ENCODE data around the gene PTPN14. TPM values are rescaled to one million over a fixed set of nuclear protein-coding genes. Genes with fewer than 3 reads are reported as not detected.

The PTPN14 gene
- total RNA-seq, 5 donors from 2014 or later (not counting 1 experiment from before 2014, with no cell fraction given), result 0.02 to 0.36 (median 0.29) TPM

DNA sequence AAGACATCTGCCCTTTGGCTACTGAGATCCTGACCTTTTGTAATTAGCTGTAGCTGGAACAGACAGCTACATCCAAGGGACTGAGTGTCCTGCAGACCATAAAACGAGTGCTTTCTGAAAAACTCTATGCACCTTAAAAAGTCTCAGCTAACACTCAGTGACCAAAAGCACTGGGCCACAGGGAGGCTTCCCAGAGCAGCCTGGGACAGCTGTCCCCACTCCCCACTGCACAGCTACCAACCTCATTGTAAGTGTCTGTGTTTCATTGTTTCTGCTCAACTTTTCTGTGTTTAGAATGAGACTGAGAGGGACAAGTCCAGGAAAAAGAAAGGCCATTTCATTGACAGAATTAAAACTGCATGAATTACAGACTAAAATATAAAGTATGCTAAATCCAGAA is 189.8 kb downstream of the PTPN14 start:
- Histone ChIP-seq H3K9me3 (no peaks in the 10 kb centered on the region), H3K4me3 (ENCODE audit: control insufficient read depth in 1 of 2, extremely low read depth in 1 of 2, low read length in 1 of 2) (no peak overlapping the region), H3K27me3 (replicated peaks in 1 of 2; ENCODE audit: control insufficient read depth in 2 of 2, extremely low read depth in 1 of 2, insufficient read depth in 2 of 2, low read length in 1 of 2) (peaks cover 0 to 15% of the 10 kb centered on the region in 2 experiments), H3K4me1 (ENCODE audit: control insufficient read depth in 1 of 2, extremely low read depth in 1 of 2, insufficient read depth in 2 of 2, low read length in 2 of 2) (no peaks in the 10 kb centered on the region), H3K36me3 (ENCODE audit: control insufficient read depth in 2 of 2, extremely low read depth in 1 of 2, insufficient read depth in 1 of 2, low read length in 1 of 2) (no peaks in the 10 kb centered on the region), H3K27ac (ENCODE audit: low read length) (no peak overlapping the region)
- Mint-ChIP-seq H3K27me3 (peaks cover 43 to 48% of the 10 kb centered on the region in 2 donors), H3K27ac (no peak overlapping the region), H3K4me3 (no peak overlapping the region), H3K36me3 (no peaks in the 10 kb centered on the region), H3K4me1 (no peaks in the 10 kb centered on the region), H3K9me3 (no peaks in the 10 kb centered on the region)
- no peak for ATAC-seq (replicated peaks in 1 of 4)
- 40% methylated on average over 1 of the region's 1 CpG for WGBS (ENCODE audit: insufficient coverage)
- ChIA-PET POLR2A (no interaction called here), CTCF (interaction anchor here in 1 of 2 donors (1.3 kb wide), 1 partner anchor 55 kb away, joined by 3 read pairs; no protein-coding TSS in a partner anchor)
- no peak for DNase-seq

DNA sequence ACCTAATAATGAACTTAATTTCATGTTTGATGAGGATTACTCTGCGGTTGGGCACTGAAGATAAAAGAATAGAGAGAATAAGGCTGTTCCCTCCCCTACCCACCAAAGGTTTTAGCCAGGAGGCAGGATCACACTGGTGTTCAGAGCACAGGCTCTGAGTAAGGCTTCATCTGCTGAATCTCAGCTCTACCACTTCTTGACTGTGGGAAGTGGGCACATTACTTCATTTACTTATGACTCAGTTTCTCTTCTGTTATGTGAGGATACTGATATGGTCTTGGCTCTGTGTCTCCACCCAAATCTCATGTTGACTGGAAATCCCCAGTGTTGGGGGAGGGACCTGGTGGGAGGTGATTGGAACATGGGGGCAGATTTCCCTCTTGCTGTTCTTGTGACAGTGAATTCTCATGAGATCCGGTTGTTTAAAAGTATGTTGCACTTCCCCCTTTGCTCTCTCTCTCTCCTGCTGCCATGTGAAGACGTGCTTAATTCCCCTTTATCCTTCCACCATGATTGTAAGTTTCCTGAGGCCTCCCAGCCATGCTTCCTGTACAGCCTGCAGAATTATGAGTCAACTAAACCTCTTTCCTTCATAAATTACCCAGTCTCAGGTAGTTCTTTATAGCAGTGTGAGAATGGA is 190.8 kb downstream of the PTPN14 start:
- 57% methylated on average over 1 of the region's 3 CpGs for WGBS (ENCODE audit: insufficient coverage)
- H3K4me1 Mint-ChIP-seq, result no peaks in the 10 kb centered on the region
- H3K27ac Mint-ChIP-seq, result no peak overlapping the region
- no peaks in the 10 kb centered on the region for H3K4me1 ChIP-seq (ENCODE audit: control insufficient read depth in 1 of 2, extremely low read depth in 1 of 2, insufficient read depth in 2 of 2, low read length in 2 of 2)
- no peaks in the 10 kb centered on the region for H3K9me3 ChIP-seq
- H3K27ac ChIP-seq (ENCODE audit: low read length), result no peak overlapping the region
- ATAC-seq (replicated peaks in 1 of 4), result no peak
- peaks cover 35 to 41% of the 10 kb centered on the region in 2 donors for H3K27me3 Mint-ChIP-seq
- no peak for DNase-seq
- H3K9me3 Mint-ChIP-seq, result no peaks in the 10 kb centered on the region
- no peaks in the 10 kb centered on the region for H3K36me3 Mint-ChIP-seq
- H3K4me3 ChIP-seq (ENCODE audit: control insufficient read depth in 1 of 2, extremely low read depth in 1 of 2, low read length in 1 of 2), result no peak overlapping the region
- H3K36me3 ChIP-seq (ENCODE audit: control insufficient read depth in 2 of 2, extremely low read depth in 1 of 2, insufficient read depth in 1 of 2, low read length in 1 of 2), result no peaks in the 10 kb centered on the region
- ChIA-PET CTCF (interaction anchor here in 1 of 2 donors (1.3 kb wide), 1 partner anchor 54 kb away, joined by 3 read pairs; no protein-coding TSS in a partner anchor), POLR2A (no interaction called here)
- peaks cover 0 to 13% of the 10 kb centered on the region in 2 experiments for H3K27me3 ChIP-seq (replicated peaks in 1 of 2; ENCODE audit: control insufficient read depth in 2 of 2, extremely low read depth in 1 of 2, insufficient read depth in 2 of 2, low read length in 1 of 2)
- H3K4me3 Mint-ChIP-seq, result no peak overlapping the region

DNA sequence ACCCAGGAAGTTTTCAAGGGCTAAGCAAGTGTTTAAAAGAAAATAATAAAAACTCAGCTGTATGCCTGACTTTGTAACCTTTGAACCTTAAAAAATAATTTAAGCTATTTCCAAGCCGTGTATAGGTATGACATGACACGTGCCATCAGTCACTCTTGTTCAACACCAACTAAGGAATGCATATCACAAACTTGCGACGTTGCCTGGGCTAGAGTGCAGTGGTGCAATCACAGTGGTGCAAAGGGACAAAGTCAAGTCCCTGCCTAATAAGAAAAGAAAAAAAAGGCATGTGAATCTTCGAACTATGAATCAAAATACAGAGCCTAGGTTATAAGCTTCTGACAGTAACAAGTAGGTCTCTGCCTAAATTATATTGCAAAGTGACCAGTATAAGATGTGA is 191.3 kb downstream of the PTPN14 start:
- ChIA-PET POLR2A (no interaction called here), CTCF (no interaction called here)
- H3K4me1 ChIP-seq (ENCODE audit: control insufficient read depth in 1 of 2, extremely low read depth in 1 of 2, insufficient read depth in 2 of 2, low read length in 2 of 2), result no peaks in the 10 kb centered on the region
- H3K27me3 ChIP-seq (replicated peaks in 1 of 2; ENCODE audit: control insufficient read depth in 2 of 2, extremely low read depth in 1 of 2, insufficient read depth in 2 of 2, low read length in 1 of 2), result peaks cover 0 to 12% of the 10 kb centered on the region in 2 experiments
- Mint-ChIP-seq H3K36me3 (no peaks in the 10 kb centered on the region), H3K9me3 (no peaks in the 10 kb centered on the region), H3K4me3 (no peak overlapping the region), H3K4me1 (no peaks in the 10 kb centered on the region), H3K27me3 (peaks cover 34 to 40% of the 10 kb centered on the region in 2 donors), H3K27ac (no peak overlapping the region)
- no peak overlapping the region for H3K4me3 ChIP-seq (ENCODE audit: control insufficient read depth in 1 of 2, extremely low read depth in 1 of 2, low read length in 1 of 2)
- no peak overlapping the region for H3K27ac ChIP-seq (ENCODE audit: low read length)
- no peaks in the 10 kb centered on the region for H3K36me3 ChIP-seq (ENCODE audit: control insufficient read depth in 2 of 2, extremely low read depth in 1 of 2, insufficient read depth in 1 of 2, low read length in 1 of 2)
- 96% methylated on average over 4 of the region's 5 CpGs for WGBS (ENCODE audit: insufficient coverage)
- DNase-seq, result no peak
- H3K9me3 ChIP-seq, result no peaks in the 10 kb centered on the region
- ATAC-seq (replicated peaks in 1 of 4), result no peak

DNA sequence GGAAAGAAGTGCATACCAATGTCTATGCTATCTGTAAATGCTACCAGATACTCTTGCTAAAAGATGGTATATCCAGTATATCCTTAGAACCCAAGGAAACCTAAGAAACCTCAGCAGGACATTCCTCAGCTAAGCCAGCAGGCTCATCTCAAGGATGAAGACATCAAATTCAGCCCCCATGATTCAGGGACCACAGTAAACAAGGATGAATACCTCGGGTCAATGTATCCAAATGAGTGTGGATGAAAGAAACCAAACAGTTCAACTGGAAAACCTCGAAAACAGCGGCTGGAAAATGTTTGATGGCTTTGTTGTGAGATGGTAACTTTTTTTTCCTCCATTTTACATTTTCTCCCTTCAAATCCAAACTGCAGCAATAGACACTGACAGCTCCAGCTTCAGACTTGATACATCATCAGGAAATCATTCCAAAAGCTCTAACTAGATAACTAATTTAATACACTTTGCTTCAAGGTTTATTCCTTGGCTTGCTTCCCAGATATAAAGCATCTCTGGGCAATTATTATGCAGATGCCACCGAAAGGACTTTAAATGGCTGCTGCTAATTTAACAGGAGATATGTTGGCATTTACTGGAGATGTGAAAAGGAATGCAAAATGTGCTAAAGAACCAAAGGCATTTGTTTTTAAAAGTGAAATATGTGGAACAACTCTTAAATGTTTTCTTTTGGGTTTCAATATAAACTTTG is 196.8 kb downstream of the PTPN14 start:
- Mint-ChIP-seq H3K9me3 (no peaks in the 10 kb centered on the region), H3K4me3 (no peak overlapping the region), H3K27me3 (peaks cover 0 to 2% of the 10 kb centered on the region in 2 donors), H3K36me3 (peaks cover 2% of the 10 kb centered on the region), H3K4me1 (no peaks in the 10 kb centered on the region), H3K27ac (no peak overlapping the region)
- CTCF ChIA-PET, result interaction anchor here (0.6 to 0.9 kb wide), 3 partner anchors 8 to 93 kb away, joined by 3 to 4 read pairs (median 4); no protein-coding TSS in a partner anchor
- no peak overlapping the region for H3K27ac ChIP-seq (ENCODE audit: low read length)
- H3K27me3 ChIP-seq (replicated peaks in 1 of 2; ENCODE audit: control insufficient read depth in 2 of 2, extremely low read depth in 1 of 2, insufficient read depth in 2 of 2, low read length in 1 of 2), result no peaks in the 10 kb centered on the region
- POLR2A ChIA-PET, result no interaction called here
- no peaks in the 10 kb centered on the region for H3K4me1 ChIP-seq (ENCODE audit: control insufficient read depth in 1 of 2, extremely low read depth in 1 of 2, insufficient read depth in 2 of 2, low read length in 2 of 2)
- no peak overlapping the region for H3K4me3 ChIP-seq (ENCODE audit: control insufficient read depth in 1 of 2, extremely low read depth in 1 of 2, low read length in 1 of 2)
- no peaks in the 10 kb centered on the region for H3K9me3 ChIP-seq
- WGBS (ENCODE audit: insufficient coverage), result 100% methylated on average over 1 of the region's 4 CpGs
- DNase-seq (no peak), ATAC-seq (replicated peaks in 1 of 4) (no peak)
- no peaks in the 10 kb centered on the region for H3K36me3 ChIP-seq (ENCODE audit: control insufficient read depth in 2 of 2, extremely low read depth in 1 of 2, insufficient read depth in 1 of 2, low read length in 1 of 2)

DNA sequence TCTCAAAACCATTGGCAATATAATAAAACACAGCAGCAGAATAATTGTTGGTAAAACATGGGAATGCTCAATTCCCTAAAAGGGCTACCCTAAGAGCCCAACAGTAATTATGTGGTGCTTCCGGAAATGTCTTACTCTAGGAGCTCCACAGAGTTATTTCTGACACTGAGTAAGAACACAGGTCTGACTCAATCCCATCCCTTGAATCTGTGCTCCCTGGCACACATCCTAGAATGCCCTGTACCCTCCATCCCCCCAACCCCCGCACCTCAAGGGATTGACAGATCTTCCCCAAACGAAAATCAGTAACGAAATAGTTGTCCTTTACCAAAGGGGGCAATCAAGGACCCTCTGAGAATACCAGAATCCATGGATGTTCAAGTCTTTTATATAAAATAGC is 198.6 kb downstream of the PTPN14 start:
- POLR2A ChIA-PET, result no interaction called here
- Mint-ChIP-seq H3K4me1 (no peaks in the 10 kb centered on the region), H3K4me3 (no peak overlapping the region), H3K27ac (no peak overlapping the region), H3K36me3 (peaks cover 4% of the 10 kb centered on the region), H3K27me3 (peaks cover 0 to 2% of the 10 kb centered on the region in 2 donors), H3K9me3 (no peaks in the 10 kb centered on the region)
- no peak for DNase-seq
- Histone ChIP-seq H3K27ac (ENCODE audit: low read length) (no peak overlapping the region), H3K36me3 (ENCODE audit: control insufficient read depth in 2 of 2, extremely low read depth in 1 of 2, insufficient read depth in 1 of 2, low read length in 1 of 2) (peaks cover 0 to 3% of the 10 kb centered on the region in 2 donors), H3K9me3 (no peaks in the 10 kb centered on the region), H3K27me3 (replicated peaks in 1 of 2; ENCODE audit: control insufficient read depth in 2 of 2, extremely low read depth in 1 of 2, insufficient read depth in 2 of 2, low read length in 1 of 2) (no peaks in the 10 kb centered on the region), H3K4me3 (ENCODE audit: control insufficient read depth in 1 of 2, extremely low read depth in 1 of 2, low read length in 1 of 2) (no peak overlapping the region), H3K4me1 (ENCODE audit: control insufficient read depth in 1 of 2, extremely low read depth in 1 of 2, insufficient read depth in 2 of 2, low read length in 2 of 2) (no peaks in the 10 kb centered on the region)
- WGBS (ENCODE audit: insufficient coverage), result 100% methylated on average over 1 of the region's 4 CpGs
- CTCF ChIA-PET, result no interaction called here
- ATAC-seq (replicated peaks in 1 of 4), result no peak

DNA sequence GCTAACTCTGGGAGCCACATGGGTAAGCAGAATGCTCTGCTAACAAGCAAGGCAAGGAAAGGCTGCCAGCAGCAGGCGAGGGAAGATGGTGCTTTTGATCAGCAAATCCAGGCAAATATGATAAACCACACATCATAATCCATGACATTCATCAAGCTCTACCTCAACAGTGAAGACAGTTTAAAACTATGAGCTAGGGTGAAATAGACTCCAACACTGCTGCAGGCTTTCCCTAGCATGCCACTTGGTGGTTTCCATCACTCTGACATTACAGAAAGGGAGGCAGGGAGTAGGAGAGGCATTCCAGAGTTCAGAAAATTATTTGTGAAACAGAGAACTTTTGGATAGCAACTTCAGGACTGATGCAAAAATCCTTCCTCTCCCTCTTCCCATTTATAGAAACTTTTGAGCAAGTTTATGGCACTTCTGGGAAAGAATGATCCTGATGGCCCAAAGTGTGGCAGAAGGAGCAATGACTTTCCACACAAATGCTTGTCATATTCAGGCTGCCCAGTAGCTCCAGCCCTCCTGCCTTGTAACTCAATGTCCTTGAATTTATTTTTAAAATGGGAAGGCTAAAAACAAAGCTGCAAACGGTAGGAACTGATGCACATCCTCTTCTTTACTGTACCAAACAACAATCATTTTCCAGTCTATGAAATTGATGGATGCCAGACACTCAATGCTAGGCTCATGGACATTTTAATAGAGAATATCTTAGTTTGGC is 199.7 kb downstream of the PTPN14 start:
- Mint-ChIP-seq H3K9me3 (no peaks in the 10 kb centered on the region), H3K4me3 (no peak overlapping the region), H3K36me3 (peaks cover 6% of the 10 kb centered on the region), H3K27me3 (no peaks in the 10 kb centered on the region), H3K27ac (no peak overlapping the region), H3K4me1 (no peaks in the 10 kb centered on the region)
- Histone ChIP-seq H3K27ac (ENCODE audit: low read length) (no peak overlapping the region), H3K27me3 (replicated peaks in 1 of 2; ENCODE audit: control insufficient read depth in 2 of 2, extremely low read depth in 1 of 2, insufficient read depth in 2 of 2, low read length in 1 of 2) (no peaks in the 10 kb centered on the region), H3K36me3 (ENCODE audit: control insufficient read depth in 2 of 2, extremely low read depth in 1 of 2, insufficient read depth in 1 of 2, low read length in 1 of 2) (peaks cover 0 to 3% of the 10 kb centered on the region in 2 donors), H3K4me3 (ENCODE audit: control insufficient read depth in 1 of 2, extremely low read depth in 1 of 2, low read length in 1 of 2) (no peak overlapping the region), H3K9me3 (no peaks in the 10 kb centered on the region), H3K4me1 (ENCODE audit: control insufficient read depth in 1 of 2, extremely low read depth in 1 of 2, insufficient read depth in 2 of 2, low read length in 2 of 2) (no peaks in the 10 kb centered on the region)
- ATAC-seq (replicated peaks in 1 of 4) (no peak), DNase-seq (no peak)
- ChIA-PET POLR2A (no interaction called here), CTCF (interaction anchor here in 1 of 2 donors (0.6 kb wide), 1 partner anchor 82 kb away, joined by 8 read pairs; no protein-coding TSS in a partner anchor)
- no CpG with 5 or more reads among the region's 2 CpGs for WGBS (ENCODE audit: insufficient coverage)
